H9 (cell line): ENCODE data around the gene CRY2. TPM values are rescaled to one million over a fixed set of nuclear protein-coding genes. Genes with fewer than 3 reads are reported as not detected.

Experiments
- DNase-seq: peaks from one replicate; pipeline ENCODE4 v3.0.0-alpha.2; 2017
- H2AFZ ChIP-seq: one replicate; pipeline ENCODE4 v1.6.1; 2013; ENCODE audit warnings: mild to moderate bottlenecking, low read length, control low read depth, moderate library complexity
- H2AK5ac ChIP-seq: 2 replicates; pipeline ENCODE4 v1.6.1; 2013; ENCODE audit warnings: low read length, control low read depth, mixed read lengths; ENCODE audit not compliant: insufficient read length
- H2BK120ac ChIP-seq: one replicate; pipeline ENCODE4 v1.6.1; 2013; ENCODE audit warnings: low read depth, mild to moderate bottlenecking, low read length, control low read depth, inconsistent platforms; ENCODE audit not compliant: poor library complexity, severe bottlenecking
- H2BK12ac ChIP-seq: 2 replicates; pipeline ENCODE4 v1.6.1; 2013; ENCODE audit warnings: low read length, control low read depth, mixed read lengths, low read depth; ENCODE audit not compliant: insufficient read length
- H2BK15ac ChIP-seq: 2 replicates; pipeline ENCODE4 v1.6.1; 2013; ENCODE audit warnings: low read depth, low read length, control low read depth
- H2BK20ac ChIP-seq: one replicate; pipeline ENCODE4 v1.6.1; 2013; ENCODE audit warnings: low read depth, mild to moderate bottlenecking, low read length, control low read depth, inconsistent platforms; ENCODE audit not compliant: poor library complexity, severe bottlenecking
- H2BK5ac ChIP-seq: 2 replicates; pipeline ENCODE4 v1.6.1; 2013; ENCODE audit warnings: low read length, control low read depth, mixed read lengths; ENCODE audit not compliant: insufficient read length
- H3K14ac ChIP-seq: 2 replicates; pipeline ENCODE4 v1.6.1; 2013; ENCODE audit warnings: low read length, control low read depth; ENCODE audit not compliant: insufficient read depth
- H3K18ac ChIP-seq: 2 replicates; pipeline ENCODE4 v1.6.1; 2013; ENCODE audit warnings: low read depth, mild to moderate bottlenecking, mixed read lengths, low read length, control low read depth; ENCODE audit not compliant: insufficient read length
- H3K23ac ChIP-seq: 2 replicates; pipeline ENCODE4 v1.6.1; 2013; ENCODE audit warnings: low read length, control low read depth, mixed read lengths, low read depth; ENCODE audit not compliant: insufficient read length
- H3K23me2 ChIP-seq: 2 replicates; pipeline ENCODE4 v1.6.1; 2013; ENCODE audit warnings: low read depth, mild to moderate bottlenecking, mixed read lengths, low read length, control low read depth; ENCODE audit not compliant: insufficient read length, poor library complexity, severe bottlenecking
- H3K27ac ChIP-seq: 2 replicates; pipeline ENCODE4 v1.5.1; 2013; ENCODE audit warnings: low read length, control low read depth, mixed read lengths, low read depth; ENCODE audit not compliant: insufficient read length
- H3K27me3 ChIP-seq: 2 replicates; pipeline ENCODE4 v1.6.1; 2013; ENCODE audit warnings: low read length, control low read depth, inconsistent platforms; ENCODE audit not compliant: insufficient read depth
- H3K4ac ChIP-seq: 2 replicates; pipeline ENCODE4 v1.6.1; 2013; ENCODE audit warnings: low read depth, mild to moderate bottlenecking, control low read depth, inconsistent platforms, low read length, moderate library complexity
- H3K4me1 ChIP-seq: 2 replicates; pipeline ENCODE4 v1.6.1; 2013; ENCODE audit warnings: low read length, control low read depth, inconsistent platforms; ENCODE audit not compliant: insufficient read depth
- H3K4me2 ChIP-seq: 2 replicates; pipeline ENCODE4 v1.6.1; 2013; ENCODE audit warnings: low read length, control low read depth, mixed read lengths; ENCODE audit not compliant: insufficient read length, insufficient read depth
- H3K56ac ChIP-seq: 2 replicates; pipeline ENCODE4 v1.6.1; 2013; ENCODE audit warnings: low read depth, mild to moderate bottlenecking, mixed read lengths, low read length, control low read depth; ENCODE audit not compliant: insufficient read length
- H3K79me1 ChIP-seq: 2 replicates; pipeline ENCODE4 v1.6.1; 2013; ENCODE audit warnings: low read depth, mild to moderate bottlenecking, moderate library complexity, low read length, control low read depth, inconsistent platforms; ENCODE audit not compliant: insufficient read depth, poor library complexity, severe bottlenecking
- H3K79me2 ChIP-seq: 2 replicates; pipeline ENCODE4 v1.6.1; 2013; ENCODE audit warnings: low read length, control low read depth, inconsistent platforms; ENCODE audit not compliant: insufficient read depth
- H3K9ac ChIP-seq: 2 replicates; pipeline ENCODE4 v1.6.1; 2013; ENCODE audit warnings: low read length, control low read depth, mixed read lengths; ENCODE audit not compliant: insufficient read length; ENCODE audit errors: extremely low read depth
- H3K9me3 ChIP-seq: one replicate; pipeline ENCODE4 v1.6.1; 2013; ENCODE audit warnings: low read depth, low read length, inconsistent platforms; ENCODE audit not compliant: control insufficient read depth
- H3T11ph ChIP-seq: one replicate; pipeline ENCODE4 v1.6.1; 2013; ENCODE audit warnings: mild to moderate bottlenecking, low read length, control low read depth, inconsistent platforms
- H4K20me1 ChIP-seq: one replicate; pipeline ENCODE4 v1.6.1; 2013; ENCODE audit not compliant: control insufficient read depth, insufficient read length, insufficient read depth
- H4K5ac ChIP-seq: 2 replicates; pipeline ENCODE4 v1.6.1; 2013; ENCODE audit warnings: low read depth, mild to moderate bottlenecking, mixed read lengths, low read length, control low read depth; ENCODE audit not compliant: insufficient read length
- H4K8ac ChIP-seq: replicated peaks from 2 replicates; pipeline ENCODE4 v1.6.1; 2013; ENCODE audit warnings: low read length, control low read depth, mixed read lengths, low read depth; ENCODE audit not compliant: insufficient read length
- H4K91ac ChIP-seq: 2 replicates; pipeline ENCODE4 v1.6.1; 2013; ENCODE audit warnings: low read depth, mild to moderate bottlenecking, moderate library complexity, mixed read lengths, low read length, control low read depth; ENCODE audit not compliant: insufficient read length
- H3K27ac Mint-ChIP-seq, 3 experiments: 2 replicates in 2 of 3; 3 replicates in 1 of 3; pipeline ENCODE4 v1.8.0; 2020 to 2021; ENCODE audit warnings: mixed read lengths in 3 of 3, mild to moderate bottlenecking in 1 of 3, moderate library complexity in 1 of 3
- H3K27me3 Mint-ChIP-seq: 2 replicates; pipeline ENCODE4 v1.8.0; 2021; ENCODE audit warnings: low read depth, mild to moderate bottlenecking, moderate library complexity, mixed read lengths
- H3K36me3 Mint-ChIP-seq, 3 experiments: 2 replicates in 2 of 3; 3 replicates in 1 of 3; pipeline ENCODE4 v1.8.0; 2020 to 2021; ENCODE audit warnings: low read depth in 3 of 3, mixed read lengths in 3 of 3; ENCODE audit not compliant: insufficient read depth in 1 of 3
- H3K4me1 Mint-ChIP-seq, 2 experiments: 2 replicates each; pipeline ENCODE4 v1.8.0; 2020; ENCODE audit warnings: mixed read lengths in 2 of 2
- H3K4me3 Mint-ChIP-seq, 2 experiments: 2 replicates in 1 of 2; 3 replicates in 1 of 2; pipeline ENCODE4 v1.8.0; 2020 to 2021; ENCODE audit warnings: mild to moderate bottlenecking in 2 of 2, mixed read lengths in 2 of 2, moderate library complexity in 1 of 2
- H3K9me3 Mint-ChIP-seq, 2 experiments: 2 replicates in 1 of 2; 3 replicates in 1 of 2; pipeline ENCODE4 v1.8.0; 2020; ENCODE audit warnings: mild to moderate bottlenecking in 2 of 2, mixed read lengths in 2 of 2, moderate library complexity in 1 of 2
- WGBS: extraction: QIAGEN DNeasy Blood & Tissue Kit; methylation state at CpG from one replicate; pipeline ENCODE4 v1.1.7; 2013; ENCODE audit warnings: missing lambda C conversion rate, low lambda C conversion rate, mixed read lengths; ENCODE audit not compliant: insufficient read length; ENCODE audit errors: extremely low coverage; 5-methylcytosine and 5-hydroxymethylcytosine counted together
- total RNA-seq: library from RNA; stranded (reverse); gene quantifications from 2 replicates; pipeline ENCODE4 v1.2.1, GENCODE V29; 2021
- TF ChIP-seq, protein P1 (sequence below): fragments of 200-600 bp; sonication (generic); conservative IDR thresholded peaks from 3 replicates; pipeline ENCODE4 v1.8.0; 2021; ENCODE audit warnings: antibody characterized with exemption, mild to moderate bottlenecking

CRY2 gene
- total RNA-seq, 1 experiment from 2014 or later: 14.4 TPM

DNA sequence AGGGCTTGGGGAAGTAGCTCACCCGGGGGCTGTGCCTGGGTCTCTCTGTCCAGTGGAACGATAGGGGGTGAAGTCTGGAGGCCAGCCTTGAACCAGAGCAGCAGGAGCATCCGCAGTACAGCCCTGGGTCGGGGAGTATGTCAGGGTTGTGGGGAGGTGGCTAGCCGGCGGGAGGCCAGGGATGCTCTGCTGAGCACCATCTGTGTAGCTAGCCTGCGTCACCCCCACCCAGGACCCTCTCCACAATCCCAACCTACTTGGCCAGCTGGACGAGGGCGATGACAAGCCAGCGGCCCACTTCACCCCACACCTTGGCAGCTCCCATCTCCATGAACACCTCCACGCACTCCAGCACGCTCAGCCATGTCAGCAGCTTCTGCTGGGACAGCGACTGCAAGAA lies 68.2 kb downstream of the CRY2 start:
- Mint-ChIP-seq H3K9me3 (no peaks in the 10 kb centered on the region), H3K4me3 (no peak overlapping the region), H3K36me3 (peaks cover 5 to 40% (median 28%) of the 10 kb centered on the region in 3 experiments; a peak in 6 of 7 replicates), H3K4me1 (peaks cover 15 to 24% of the 10 kb centered on the region in 2 experiments), H3K27me3 (no peaks in the 10 kb centered on the region), H3K27ac (no peak overlapping the region)
- H2BK20ac ChIP-seq: no peak overlapping the region
- no CpG with 5 or more reads among the region's 13 CpGs for whole genome bisulfite sequencing
- TF ChIP-seq, protein P1, sequence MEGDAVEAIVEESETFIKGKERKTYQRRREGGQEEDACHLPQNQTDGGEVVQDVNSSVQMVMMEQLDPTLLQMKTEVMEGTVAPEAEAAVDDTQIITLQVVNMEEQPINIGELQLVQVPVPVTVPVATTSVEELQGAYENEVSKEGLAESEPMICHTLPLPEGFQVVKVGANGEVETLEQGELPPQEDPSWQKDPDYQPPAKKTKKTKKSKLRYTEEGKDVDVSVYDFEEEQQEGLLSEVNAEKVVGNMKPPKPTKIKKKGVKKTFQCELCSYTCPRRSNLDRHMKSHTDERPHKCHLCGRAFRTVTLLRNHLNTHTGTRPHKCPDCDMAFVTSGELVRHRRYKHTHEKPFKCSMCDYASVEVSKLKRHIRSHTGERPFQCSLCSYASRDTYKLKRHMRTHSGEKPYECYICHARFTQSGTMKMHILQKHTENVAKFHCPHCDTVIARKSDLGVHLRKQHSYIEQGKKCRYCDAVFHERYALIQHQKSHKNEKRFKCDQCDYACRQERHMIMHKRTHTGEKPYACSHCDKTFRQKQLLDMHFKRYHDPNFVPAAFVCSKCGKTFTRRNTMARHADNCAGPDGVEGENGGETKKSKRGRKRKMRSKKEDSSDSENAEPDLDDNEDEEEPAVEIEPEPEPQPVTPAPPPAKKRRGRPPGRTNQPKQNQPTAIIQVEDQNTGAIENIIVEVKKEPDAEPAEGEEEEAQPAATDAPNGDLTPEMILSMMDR: no peak
- H4K20me1 ChIP-seq: no peaks in the 10 kb centered on the region
- H4K91ac ChIP-seq: no peak overlapping the region
- no peak overlapping the region for H3K4ac ChIP-seq
- H3K23ac ChIP-seq: no peak overlapping the region
- no peak for DNase-seq
- no peaks in the 10 kb centered on the region for H3K79me1 ChIP-seq
- H3K18ac ChIP-seq: no peak overlapping the region
- no peak overlapping the region for H3T11ph ChIP-seq
- H3K56ac ChIP-seq: no peak overlapping the region
- no peaks in the 10 kb centered on the region for H3K9me3 ChIP-seq
- H3K9ac ChIP-seq: no peak overlapping the region
- H2BK15ac ChIP-seq: no peak overlapping the region
- H4K5ac ChIP-seq: no peak overlapping the region
- no peaks in the 10 kb centered on the region for H3K4me1 ChIP-seq
- H3K4me2 ChIP-seq: no peak overlapping the region
- no peak overlapping the region for H4K8ac ChIP-seq
- no peak overlapping the region for H2BK120ac ChIP-seq
- H3K27ac ChIP-seq: no peak overlapping the region
- no peak overlapping the region for H2BK12ac ChIP-seq
- H2AFZ ChIP-seq: no peak overlapping the region
- no peak overlapping the region for H3K14ac ChIP-seq
- no peaks in the 10 kb centered on the region; the same call in 1 of the 2 replicates for H3K27me3 ChIP-seq
- no peak overlapping the region for H2AK5ac ChIP-seq
- no peak overlapping the region for H2BK5ac ChIP-seq
- peaks cover 3% of the 10 kb centered on the region for H3K23me2 ChIP-seq
- H3K79me2 ChIP-seq: no peaks in the 10 kb centered on the region
